OCI-LY1 (cell line): ENCODE data around the gene PLEKHJ1.

Source experiments
- EZH2 ChIP-seq: fragments of 200-600 bp; sonication (generic), shearing (Covaris generic); IDR thresholded peaks from 2 replicates; pipeline ENCODE4 v1.8.0; 2017; ENCODE audit warnings: borderline replicate concordance, mixed run types, mild to moderate bottlenecking, antibody characterized with exemption, low read length, moderate library complexity, mixed read lengths
- TF ChIP-seq, protein P1 (sequence below): fragments of 200-600 bp; sonication (generic), shearing (Covaris generic); IDR thresholded peaks from 2 replicates; pipeline ENCODE4 v1.5.1; 2017; ENCODE audit warnings: mild to moderate bottlenecking, antibody characterized with exemption, low read length, moderate library complexity, mixed read lengths

GRCh38 chr19:2254064-2254872, 18.1 kb upstream of the PLEKHJ1 start:
- TF ChIP-seq, protein P1, sequence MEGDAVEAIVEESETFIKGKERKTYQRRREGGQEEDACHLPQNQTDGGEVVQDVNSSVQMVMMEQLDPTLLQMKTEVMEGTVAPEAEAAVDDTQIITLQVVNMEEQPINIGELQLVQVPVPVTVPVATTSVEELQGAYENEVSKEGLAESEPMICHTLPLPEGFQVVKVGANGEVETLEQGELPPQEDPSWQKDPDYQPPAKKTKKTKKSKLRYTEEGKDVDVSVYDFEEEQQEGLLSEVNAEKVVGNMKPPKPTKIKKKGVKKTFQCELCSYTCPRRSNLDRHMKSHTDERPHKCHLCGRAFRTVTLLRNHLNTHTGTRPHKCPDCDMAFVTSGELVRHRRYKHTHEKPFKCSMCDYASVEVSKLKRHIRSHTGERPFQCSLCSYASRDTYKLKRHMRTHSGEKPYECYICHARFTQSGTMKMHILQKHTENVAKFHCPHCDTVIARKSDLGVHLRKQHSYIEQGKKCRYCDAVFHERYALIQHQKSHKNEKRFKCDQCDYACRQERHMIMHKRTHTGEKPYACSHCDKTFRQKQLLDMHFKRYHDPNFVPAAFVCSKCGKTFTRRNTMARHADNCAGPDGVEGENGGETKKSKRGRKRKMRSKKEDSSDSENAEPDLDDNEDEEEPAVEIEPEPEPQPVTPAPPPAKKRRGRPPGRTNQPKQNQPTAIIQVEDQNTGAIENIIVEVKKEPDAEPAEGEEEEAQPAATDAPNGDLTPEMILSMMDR, result no peak
- no peak for TF ChIP-seq EZH2
